Activated CD4-positive, alpha-beta T cell treated with anti-CD3 and anti-CD28 coated beads, Interleukin-2, amount 10 ng/mL, durations not matched to agents 7 days and 5 days (primary cell): ENCODE results near the gene KCNE1. TPM values are rescaled to one million over a fixed set of nuclear protein-coding genes. Genes with fewer than 3 reads are reported as not detected.
"Not testable (repeated sequence)": the region's sequence is repeated elsewhere in the genome, so short reads cannot be mapped to it uniquely, and the experiment has no call there.

ENCODE experiments used
- CTCF ChIA-PET: fragments of 350-600 bp; sonication (Branson Sonifier 250); formaldehyde crosslinking; loops from one replicate; lab custom pipeline; 2021; ENCODE audit warnings: antibody characterized with exemption; lab: Charles Lee
- POLR2A ChIA-PET: fragments of 350-600 bp; sonication (Branson Sonifier 250); formaldehyde crosslinking; loops from one replicate; lab custom pipeline; 2021; ENCODE audit warnings: antibody characterized with exemption; lab: Charles Lee
- DNase-seq: peaks from one replicate; pipeline ENCODE4 v3.0.0-alpha.2; 2020
- H3K27ac Mint-ChIP-seq: one replicate; pipeline ENCODE4 v1.8.0; 2021; ENCODE audit warnings: mild to moderate bottlenecking, moderate library complexity, mixed read lengths
- H3K27me3 Mint-ChIP-seq: one replicate; pipeline ENCODE4 v1.8.0; 2021; ENCODE audit warnings: mixed read lengths
- H3K36me3 Mint-ChIP-seq: one replicate; pipeline ENCODE4 v1.8.0; 2021; ENCODE audit warnings: low read depth, mixed read lengths
- H3K4me1 Mint-ChIP-seq: one replicate; pipeline ENCODE4 v1.8.0; 2021; ENCODE audit warnings: mixed read lengths
- H3K4me3 Mint-ChIP-seq: one replicate; pipeline ENCODE4 v1.8.0; 2021; ENCODE audit warnings: mild to moderate bottlenecking, moderate library complexity, mixed read lengths
- H3K9me3 Mint-ChIP-seq: one replicate; pipeline ENCODE4 v1.8.0; 2021; ENCODE audit warnings: mixed read lengths
- total RNA-seq, 2 experiments: library from RNA; stranded (reverse); gene quantifications; one replicate each; pipeline ENCODE4 v1.2.3, GENCODE V29; 2021

Gene KCNE1
- total RNA-seq = under 1 TPM; 0.19 to 0.27 TPM

GRCh38 chr21:34511787-34512455, at the start of gene KCNE1:
Gene KCNE1 (minus strand): TSS chr21:34512210. CDS start chr21:34449634, 62,576 bp downstream.
- no peak within 1 kb of the TSS for H3K27ac Mint-ChIP-seq
- no peak for DNase-seq
- no peak within 1 kb of the TSS for H3K4me3 Mint-ChIP-seq
- peaks cover 3% of the 10 kb centered on the region for H3K4me1 Mint-ChIP-seq
- ChIA-PET POLR2A (no interaction called here), CTCF (interaction anchor here (1.2 kb wide), 1 partner anchor 10 kb away, joined by 4 read pairs; no protein-coding TSS in a partner anchor)
- H3K9me3 Mint-ChIP-seq = no peaks in the 10 kb centered on the region
- H3K27me3 Mint-ChIP-seq = no peaks in the 10 kb centered on the region
- H3K36me3 Mint-ChIP-seq = no peaks in the 10 kb centered on the region

DNA sequence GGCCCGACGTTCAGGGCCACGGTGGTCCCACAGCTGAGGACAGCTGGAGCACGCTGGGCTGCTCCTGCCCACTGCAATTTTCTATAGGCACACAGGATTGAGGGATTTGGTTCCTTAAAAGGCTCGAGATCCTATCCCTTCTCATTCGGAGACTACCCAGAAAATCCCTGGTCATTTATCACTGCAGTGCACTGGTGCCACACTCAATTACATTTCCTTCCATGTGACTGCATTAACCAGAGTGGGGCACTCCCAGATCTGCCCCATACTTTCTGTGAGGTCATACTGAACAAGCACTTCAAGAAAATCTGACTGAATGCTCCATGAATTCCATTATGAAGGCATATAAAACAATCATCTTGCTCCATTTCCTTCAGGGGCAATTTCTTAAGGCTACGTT, 49.8 kb upstream of the KCNE1 start:
- no peaks in the 10 kb centered on the region for H3K4me1 Mint-ChIP-seq
- H3K9me3 Mint-ChIP-seq = no peaks in the 10 kb centered on the region
- ChIA-PET CTCF (no interaction called here), POLR2A (no interaction called here)
- H3K4me3 Mint-ChIP-seq = no peak overlapping the region
- no peaks in the 10 kb centered on the region for H3K36me3 Mint-ChIP-seq
- no peaks in the 10 kb centered on the region for H3K27me3 Mint-ChIP-seq
- no peak overlapping the region for H3K27ac Mint-ChIP-seq
- no peak for DNase-seq

- Mint-ChIP-seq H3K36me3 (no peaks in the 10 kb centered on the region), H3K27ac (no peak overlapping the region), H3K4me1 (no peaks in the 10 kb centered on the region), H3K27me3 (no peaks in the 10 kb centered on the region), H3K9me3 (no peaks in the 10 kb centered on the region), H3K4me3 (no peak overlapping the region)
- ChIA-PET POLR2A (no interaction called here), CTCF (no interaction called here)
- DNase-seq = no peak
Measured at GRCh38 chr21:34560609-34561008, 48.6 kb upstream of the KCNE1 start.

DNA sequence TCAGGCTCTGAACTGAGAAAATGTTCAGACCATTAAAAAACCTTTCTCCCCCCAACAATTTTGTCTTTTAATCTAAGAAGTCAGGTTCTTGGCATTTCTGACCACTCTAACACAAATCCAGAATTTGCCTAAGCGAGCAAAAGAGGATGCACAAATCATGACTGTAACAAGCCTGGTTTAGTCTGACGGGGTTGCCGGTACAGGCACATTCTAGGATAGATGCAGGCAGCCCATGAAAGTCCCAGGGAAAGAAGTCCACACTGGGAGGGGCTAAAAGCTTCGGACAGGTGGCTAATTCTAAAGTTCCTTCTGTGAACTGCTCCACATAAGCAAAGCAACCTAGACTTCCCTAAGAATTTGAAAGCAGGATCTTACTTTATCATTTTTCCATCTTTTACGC, 48.0 kb upstream of the KCNE1 start:
- no peaks in the 10 kb centered on the region for H3K4me1 Mint-ChIP-seq

DNA sequence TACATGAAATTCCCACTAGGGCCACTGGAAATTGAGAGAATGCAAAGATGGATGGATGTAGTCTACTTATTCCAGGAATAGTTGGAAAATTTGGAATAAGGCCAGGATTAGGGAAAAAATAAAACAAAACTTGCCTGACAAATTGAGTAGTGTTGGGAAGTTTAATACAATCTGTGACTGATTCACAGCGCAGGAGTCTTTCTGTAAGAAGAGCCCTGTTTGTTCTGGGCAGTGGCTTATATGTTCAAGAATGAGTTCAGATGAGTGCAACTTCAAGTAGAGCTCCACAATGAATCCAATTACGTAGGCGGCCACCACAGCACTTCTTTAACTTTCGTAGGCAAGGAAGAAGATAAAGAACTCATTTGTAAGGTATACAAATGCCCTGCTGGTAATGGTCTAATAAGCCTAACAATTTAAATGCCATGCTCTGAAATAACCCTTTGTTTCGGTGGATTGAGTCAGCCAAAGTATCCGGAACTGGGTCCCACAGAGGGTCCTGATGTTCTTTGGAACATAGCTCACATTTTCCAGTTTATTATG, 47.1 kb upstream of the KCNE1 start:
- H3K27me3 Mint-ChIP-seq = no peaks in the 10 kb centered on the region

More for the DNA sequence above, 48.0 kb upstream of the KCNE1 start:
- Mint-ChIP-seq H3K9me3 (peaks cover 3% of the 10 kb centered on the region), H3K4me3 (no peak overlapping the region), H3K27me3 (no peaks in the 10 kb centered on the region), H3K27ac (no peak overlapping the region), H3K36me3 (no peaks in the 10 kb centered on the region)
- POLR2A ChIA-PET = no interaction called here
- CTCF ChIA-PET = no interaction called here
- no peak for DNase-seq

GRCh38 chr21:34558166-34558565, 46.2 kb upstream of the KCNE1 start:
- no peak for DNase-seq
- H3K27me3 Mint-ChIP-seq = no peaks in the 10 kb centered on the region
- H3K4me1 Mint-ChIP-seq = no peaks in the 10 kb centered on the region
- H3K4me3 Mint-ChIP-seq = no peak overlapping the region
- peaks cover 8% of the 10 kb centered on the region for H3K9me3 Mint-ChIP-seq
- ChIA-PET POLR2A (no interaction called here), CTCF (interaction anchor here (0.6 to 0.8 kb wide), 2 partner anchors 9 to 1779 kb away, joined by 3 read pairs; no protein-coding TSS in a partner anchor)
- no peaks in the 10 kb centered on the region for H3K36me3 Mint-ChIP-seq
- no peak overlapping the region for H3K27ac Mint-ChIP-seq

More for the DNA sequence above, 47.1 kb upstream of the KCNE1 start:
- no peaks in the 10 kb centered on the region for H3K36me3 Mint-ChIP-seq
- H3K27ac Mint-ChIP-seq = no peak overlapping the region
- H3K4me3 Mint-ChIP-seq = no peak overlapping the region
- CTCF ChIA-PET = no interaction called here
- POLR2A ChIA-PET = no interaction called here
- peaks cover 8% of the 10 kb centered on the region for H3K9me3 Mint-ChIP-seq
- H3K4me1 Mint-ChIP-seq = no peaks in the 10 kb centered on the region
- no peak for DNase-seq

- no peak for DNase-seq
- Mint-ChIP-seq H3K4me3 (no peak overlapping the region), H3K27ac (no peak overlapping the region), H3K9me3 (peaks cover 8% of the 10 kb centered on the region), H3K27me3 (no peaks in the 10 kb centered on the region), H3K4me1 (no peaks in the 10 kb centered on the region), H3K36me3 (no peaks in the 10 kb centered on the region)
- ChIA-PET POLR2A (no interaction called here), CTCF (no interaction called here)
Measured at GRCh38 chr21:34557261-34557660, 45.3 kb upstream of the KCNE1 start.

GRCh38 chr21:34554670-34555069, 42.7 kb upstream of the KCNE1 start:
- H3K4me1 Mint-ChIP-seq, H3K4me3 Mint-ChIP-seq, H3K27ac Mint-ChIP-seq, H3K9me3 Mint-ChIP-seq, H3K27me3 Mint-ChIP-seq, H3K36me3 Mint-ChIP-seq, DNase-seq: not testable (repeated sequence)
- ChIA-PET CTCF (interaction anchor here (0.9 kb wide), 1 partner anchor 12 kb away, joined by 3 read pairs; no protein-coding TSS in a partner anchor), POLR2A (interaction anchor here (0.5 kb wide), 1 partner anchor 28 kb away, joined by 3 read pairs; no protein-coding TSS in a partner anchor)

DNA sequence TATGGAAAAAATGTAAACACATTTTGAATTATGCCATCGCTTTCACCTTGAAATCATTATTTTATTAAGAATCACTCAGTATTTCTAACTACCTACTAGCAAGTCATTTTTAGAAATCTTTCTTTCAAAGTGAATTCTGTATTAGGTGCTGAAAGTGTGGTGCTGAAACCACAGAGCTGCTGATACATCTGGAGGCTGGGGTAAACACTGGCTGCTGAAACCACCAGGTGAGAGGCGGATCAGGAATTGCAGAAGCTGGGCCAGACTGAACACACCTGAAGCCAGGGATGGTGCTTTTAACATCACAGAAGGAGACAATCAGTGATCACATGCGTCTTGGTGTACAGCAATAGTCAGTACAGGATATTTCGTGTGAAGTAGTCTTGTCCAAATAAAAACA, 42.2 kb upstream of the KCNE1 start:
- ChIA-PET POLR2A (interaction anchor here (0.5 kb wide), 1 partner anchor 28 kb away, joined by 3 read pairs; no protein-coding TSS in a partner anchor), CTCF (interaction anchor here (0.9 kb wide), 1 partner anchor 12 kb away, joined by 3 read pairs; no protein-coding TSS in a partner anchor)
- no peak for DNase-seq
- H3K4me3 Mint-ChIP-seq = no peak overlapping the region
- H3K36me3 Mint-ChIP-seq = no peaks in the 10 kb centered on the region
- H3K9me3 Mint-ChIP-seq = peaks cover 13% of the 10 kb centered on the region
- no peak overlapping the region for H3K27ac Mint-ChIP-seq
- H3K27me3 Mint-ChIP-seq = no peaks in the 10 kb centered on the region
- no peaks in the 10 kb centered on the region for H3K4me1 Mint-ChIP-seq

DNA sequence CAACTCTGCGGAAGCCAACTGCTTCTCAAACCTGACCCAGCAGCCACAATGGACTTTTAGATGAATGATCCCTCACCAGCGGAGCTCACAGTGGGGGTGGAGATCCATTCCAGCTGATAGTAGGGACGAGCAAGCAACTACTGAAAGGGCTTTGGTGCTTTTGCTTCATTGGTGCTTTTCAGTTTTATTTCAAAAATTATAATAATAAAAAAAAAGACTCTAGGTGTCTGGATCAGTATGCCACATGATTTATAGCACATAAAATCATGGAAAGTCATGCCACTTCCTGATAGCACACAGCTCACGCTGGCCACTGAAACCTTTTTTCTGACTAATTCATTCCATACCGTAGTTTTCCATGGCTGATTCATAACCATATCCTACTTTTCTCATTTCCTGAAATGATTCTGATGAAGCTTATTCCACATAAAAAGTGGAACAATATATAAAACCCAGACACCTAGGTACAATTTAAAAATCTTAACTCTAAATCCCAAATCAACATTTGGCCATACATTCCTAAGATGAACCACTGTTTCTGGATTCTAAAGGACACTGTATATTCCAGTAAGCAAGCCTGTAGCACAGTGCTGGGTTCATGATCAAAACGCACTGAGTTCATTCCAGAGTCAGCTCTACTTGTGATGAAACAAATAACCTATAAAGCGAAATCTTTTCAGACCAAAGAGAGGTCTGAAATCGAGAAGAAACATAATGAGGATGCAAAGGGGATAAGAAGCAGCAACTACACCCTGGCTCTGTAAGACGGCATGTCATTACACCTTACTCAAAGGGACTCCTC, 41.3 kb upstream of the KCNE1 start:
- Mint-ChIP-seq H3K4me3 (no peak overlapping the region), H3K4me1 (no peaks in the 10 kb centered on the region), H3K27me3 (no peaks in the 10 kb centered on the region), H3K27ac (no peak overlapping the region), H3K36me3 (no peaks in the 10 kb centered on the region), H3K9me3 (peaks cover 13% of the 10 kb centered on the region)
- DNase-seq = no peak
- ChIA-PET CTCF (no interaction called here), POLR2A (no interaction called here)

DNA sequence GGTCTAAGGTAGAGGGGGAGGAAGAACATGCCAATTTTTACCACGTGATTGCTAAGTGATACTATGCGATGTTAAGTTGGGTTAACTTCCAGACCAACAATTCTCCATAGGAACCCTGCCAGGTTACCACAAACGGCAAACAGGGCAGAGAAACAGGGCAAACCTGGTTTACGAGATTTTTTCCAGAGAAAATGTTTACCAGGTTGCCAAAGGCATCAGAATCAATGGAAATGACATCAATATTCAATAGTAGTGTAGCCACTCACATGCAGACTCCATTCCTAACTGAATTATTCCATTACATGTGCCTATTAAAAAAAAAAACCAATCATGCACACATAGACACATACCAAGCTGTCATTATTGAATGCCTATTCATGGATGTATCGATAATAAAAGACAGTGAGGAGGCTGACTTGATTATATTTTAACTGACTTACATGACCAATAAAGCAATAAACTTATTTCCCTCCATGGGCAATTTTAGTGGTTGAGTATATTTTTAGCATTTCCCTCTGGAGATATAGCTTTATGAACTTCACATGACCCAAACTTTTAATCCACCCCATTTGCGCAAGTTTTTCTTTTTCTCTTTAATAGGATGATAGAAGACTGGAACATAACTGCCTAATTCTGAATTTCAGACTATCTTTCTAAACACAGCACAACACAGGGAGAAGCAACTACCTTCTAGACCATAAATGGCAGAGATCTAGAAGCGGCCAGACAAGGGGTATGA, 40.5 kb upstream of the KCNE1 start:
- Mint-ChIP-seq H3K4me3 (no peak overlapping the region), H3K4me1 (no peaks in the 10 kb centered on the region)
- POLR2A ChIA-PET = no interaction called here

GRCh38 chr21:34550182-34550799, 38.3 kb upstream of the KCNE1 start:
- no peak overlapping the region for H3K27ac Mint-ChIP-seq
- H3K4me3 Mint-ChIP-seq = no peak overlapping the region
- no peaks in the 10 kb centered on the region for H3K36me3 Mint-ChIP-seq
- ChIA-PET POLR2A (no interaction called here), CTCF (no interaction called here)
- DNase-seq = no peak
- H3K9me3 Mint-ChIP-seq = peaks cover 13% of the 10 kb centered on the region
- H3K27me3 Mint-ChIP-seq = no peaks in the 10 kb centered on the region
- H3K4me1 Mint-ChIP-seq = peaks cover 4% of the 10 kb centered on the region

More for the DNA sequence above, 40.5 kb upstream of the KCNE1 start:
- CTCF ChIA-PET = interaction anchor here (0.7 kb wide), 1 partner anchor 46 kb away, joined by 3 read pairs; no protein-coding TSS in a partner anchor
- Mint-ChIP-seq H3K27ac (no peak overlapping the region), H3K9me3 (peaks cover 13% of the 10 kb centered on the region), H3K27me3 (no peaks in the 10 kb centered on the region), H3K36me3 (no peaks in the 10 kb centered on the region)
- no peak for DNase-seq
